DMS153 treated with DMSO at 0.1 percent for 48 hours (cell line): ENCODE data around the gene TPRG1L.

Experiments used
- DNase-seq: peaks from one replicate; lab custom pipeline; 2025; ENCODE audit not compliant: unreplicated experiment; lab: John Stamatoyannopoulos, UW

TPRG1L gene

DNA sequence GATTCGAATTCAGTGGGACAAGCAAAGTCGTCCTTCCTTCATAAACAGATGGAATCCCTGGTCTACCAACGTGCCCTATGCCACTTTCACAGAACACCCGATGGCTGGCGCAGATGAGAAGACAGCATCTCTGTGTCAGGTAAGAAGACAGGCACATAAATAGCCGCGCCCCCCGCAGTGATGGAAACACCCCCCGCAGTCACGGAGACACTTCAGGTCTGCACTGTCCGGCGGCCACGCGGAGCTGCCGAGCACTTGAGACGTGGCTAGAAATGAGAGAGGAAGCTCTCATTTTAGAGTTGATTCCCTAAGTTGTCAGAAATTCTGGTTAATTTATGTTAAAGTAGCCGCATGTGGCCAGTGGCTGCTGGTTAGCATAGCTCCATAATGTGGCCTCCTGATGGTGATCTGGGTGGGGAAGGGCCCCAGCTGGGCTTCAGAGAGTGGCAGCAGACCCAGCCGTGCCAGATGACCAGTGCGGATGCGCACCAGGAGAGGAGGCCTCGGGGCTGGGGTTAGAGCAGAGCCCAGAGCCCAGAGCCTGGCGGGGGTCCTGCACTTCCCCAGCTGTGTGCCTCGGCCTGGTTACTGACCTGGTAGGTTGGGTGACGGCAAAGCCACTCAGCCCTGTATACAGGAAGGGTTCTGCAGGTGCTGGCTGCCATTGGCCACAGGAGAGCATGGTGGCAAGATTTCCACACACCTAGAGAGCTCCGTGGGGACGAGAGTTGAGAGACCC is 2.9 kb downstream of the TPRG1L start:
- no peak for DNase-seq

- DNase-seq, result no peak
Observed at GRCh38 chr1:3628445-3628844, 3.6 kb downstream of the TPRG1L start.

GRCh38 chr1:3629561-3630160 is 4.8 kb downstream of the TPRG1L start:
- no peak for DNase-seq

- DNase-seq, result no peak
Observed at GRCh38 chr1:3630161-3630611, 5.4 kb downstream of the TPRG1L start.

DNA sequence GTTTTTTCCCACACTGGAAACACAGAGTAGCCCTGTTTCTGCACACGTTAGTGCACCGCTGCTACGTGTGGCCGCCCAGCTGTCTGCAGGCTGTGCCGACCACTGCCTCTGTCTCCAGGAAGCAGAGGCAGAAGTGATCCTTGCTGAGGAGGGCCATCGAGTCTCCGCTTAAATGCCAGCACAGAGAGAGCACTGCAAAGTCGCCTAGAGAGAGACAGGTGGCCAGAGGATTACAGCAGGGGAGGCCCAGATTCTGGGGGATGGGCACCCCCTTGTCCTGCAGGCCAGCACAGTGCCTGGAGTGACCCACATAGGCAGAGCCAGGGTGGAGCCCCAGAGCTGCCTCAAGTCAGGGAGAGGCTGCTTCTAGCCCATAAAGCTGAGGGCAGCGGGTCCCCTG is 6.1 kb downstream of the TPRG1L start:
- no peak for DNase-seq

DNA sequence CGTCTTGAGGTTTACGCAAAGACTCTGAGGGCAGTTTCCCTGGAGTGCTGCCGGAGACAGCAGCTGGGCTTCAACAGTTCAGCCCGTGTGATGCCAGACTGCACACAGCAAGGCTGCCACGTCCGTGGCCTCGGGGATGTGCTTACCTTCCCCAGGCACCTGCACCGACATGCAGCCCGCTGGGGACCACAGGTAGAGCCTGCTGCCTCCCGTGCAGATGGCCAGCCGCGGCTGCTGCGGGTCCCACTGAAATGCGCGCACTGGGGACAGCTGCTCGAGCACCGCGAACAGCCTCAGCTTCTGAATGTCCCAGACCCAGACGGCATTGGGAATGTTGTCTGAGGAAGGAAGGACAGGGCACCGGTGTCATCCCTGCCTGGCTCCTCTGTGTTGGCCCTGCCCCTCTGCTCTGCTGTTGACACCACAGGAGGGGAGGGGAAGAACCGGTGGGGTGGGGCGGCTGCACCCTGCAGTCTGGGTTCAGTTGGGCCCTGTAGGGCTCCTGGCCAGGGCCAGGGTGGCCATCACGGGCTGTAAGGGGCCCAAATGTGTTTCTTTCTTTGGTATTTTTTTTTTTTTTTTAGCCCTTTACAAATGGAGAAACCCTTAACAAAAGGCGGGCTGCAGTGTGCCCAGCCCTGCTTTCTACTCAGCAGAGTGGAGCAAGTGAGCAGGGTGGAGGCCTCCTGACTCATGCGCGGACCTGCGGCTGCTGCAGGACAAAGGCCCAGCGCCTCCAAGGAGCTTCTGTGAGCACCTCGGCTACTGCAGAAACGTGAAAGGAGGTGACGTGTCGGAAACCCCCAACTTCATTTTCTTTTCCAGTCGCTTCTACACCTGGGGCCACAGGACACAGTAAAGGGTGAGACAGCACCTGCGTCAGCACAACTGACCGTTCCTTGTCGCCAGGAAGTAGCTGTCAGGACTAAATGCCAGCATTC is 6.8 kb downstream of the TPRG1L start:
- DNase-seq, result no peak

DNA sequence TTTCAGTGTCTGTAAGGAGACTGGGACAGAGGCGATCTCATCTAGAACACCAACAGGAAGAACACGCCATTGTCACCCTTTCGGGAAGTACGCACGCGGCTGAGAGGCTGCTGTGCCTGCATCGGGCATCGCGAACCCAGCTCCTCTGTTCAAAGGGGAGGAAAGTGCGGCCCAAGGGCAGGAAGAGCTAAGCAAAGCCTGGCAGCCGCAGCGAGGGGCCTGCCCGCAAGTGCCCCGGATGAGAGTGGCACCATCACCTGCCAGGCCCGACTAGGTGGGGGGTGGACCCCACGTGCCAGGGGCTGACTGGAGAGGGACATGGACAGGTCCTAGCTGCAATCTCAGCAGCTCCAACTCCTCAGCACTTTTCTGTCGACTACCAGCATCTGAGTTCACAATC is 7.5 kb downstream of the TPRG1L start:
- DNase-seq, result no peak

DNA sequence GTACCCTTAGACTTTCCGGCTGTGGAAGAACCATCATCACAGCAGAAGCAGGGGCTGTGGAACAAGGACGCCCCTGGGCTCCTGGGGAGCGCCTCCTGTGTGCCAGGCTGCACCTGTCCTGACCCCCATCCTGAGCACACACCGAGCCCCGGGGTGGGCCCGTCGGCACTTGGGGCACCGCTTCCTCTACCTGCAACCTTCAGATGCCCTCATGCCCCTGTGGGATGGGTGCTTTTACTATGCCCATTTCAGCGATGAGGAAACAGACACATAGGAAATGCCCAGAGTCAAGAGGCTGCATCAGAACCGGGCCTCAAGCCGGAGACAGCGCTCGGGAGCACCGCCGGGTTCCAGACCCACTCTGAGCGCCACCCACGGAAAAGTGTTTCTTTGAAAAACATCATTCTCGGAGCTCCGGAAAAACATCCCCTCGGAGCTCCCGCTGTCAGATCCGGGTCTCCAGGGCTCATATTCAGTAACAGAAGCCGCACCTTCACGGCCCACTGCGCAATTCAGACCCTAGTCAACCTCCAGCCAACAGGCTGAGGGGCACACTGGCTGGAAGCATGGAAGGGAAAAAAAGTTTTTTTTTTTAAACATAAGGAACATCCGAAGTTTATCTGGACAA is 8.0 kb downstream of the TPRG1L start:
- no peak for DNase-seq

DNA sequence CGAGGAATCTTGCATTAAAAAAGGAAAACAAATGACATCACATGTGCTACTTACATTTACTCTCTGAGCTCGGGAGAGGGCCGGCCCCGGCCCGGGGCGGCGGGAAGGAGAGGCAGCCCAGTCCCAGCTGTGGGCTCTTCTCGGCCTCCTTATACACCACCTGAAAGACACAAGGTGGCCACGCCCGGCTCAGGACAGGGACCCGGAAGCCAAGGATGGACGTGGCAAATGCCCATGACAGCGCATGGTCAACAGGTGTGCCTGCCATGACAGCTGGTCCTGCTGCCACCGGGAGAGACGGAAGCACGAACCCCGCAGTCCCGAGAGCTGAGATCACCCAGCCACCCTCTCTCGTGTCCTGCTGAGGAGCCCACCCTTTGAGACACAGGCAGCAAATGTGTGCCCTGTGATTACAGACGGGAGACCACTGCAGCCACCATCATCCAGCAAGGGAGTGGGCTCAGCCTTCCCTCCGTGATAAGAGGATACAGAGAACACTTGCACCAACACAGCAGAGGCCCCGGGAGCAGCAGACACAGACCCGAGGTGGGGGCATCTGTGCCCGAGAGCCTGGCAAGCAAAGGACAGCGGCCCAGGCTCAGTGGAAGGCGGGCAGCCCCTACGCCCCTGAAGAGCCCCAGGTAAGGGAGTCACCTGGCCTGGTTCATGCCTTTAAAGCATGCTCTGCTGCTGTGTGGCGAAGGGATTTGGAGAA is 8.7 kb downstream of the TPRG1L start:
- no peak for DNase-seq

DNA sequence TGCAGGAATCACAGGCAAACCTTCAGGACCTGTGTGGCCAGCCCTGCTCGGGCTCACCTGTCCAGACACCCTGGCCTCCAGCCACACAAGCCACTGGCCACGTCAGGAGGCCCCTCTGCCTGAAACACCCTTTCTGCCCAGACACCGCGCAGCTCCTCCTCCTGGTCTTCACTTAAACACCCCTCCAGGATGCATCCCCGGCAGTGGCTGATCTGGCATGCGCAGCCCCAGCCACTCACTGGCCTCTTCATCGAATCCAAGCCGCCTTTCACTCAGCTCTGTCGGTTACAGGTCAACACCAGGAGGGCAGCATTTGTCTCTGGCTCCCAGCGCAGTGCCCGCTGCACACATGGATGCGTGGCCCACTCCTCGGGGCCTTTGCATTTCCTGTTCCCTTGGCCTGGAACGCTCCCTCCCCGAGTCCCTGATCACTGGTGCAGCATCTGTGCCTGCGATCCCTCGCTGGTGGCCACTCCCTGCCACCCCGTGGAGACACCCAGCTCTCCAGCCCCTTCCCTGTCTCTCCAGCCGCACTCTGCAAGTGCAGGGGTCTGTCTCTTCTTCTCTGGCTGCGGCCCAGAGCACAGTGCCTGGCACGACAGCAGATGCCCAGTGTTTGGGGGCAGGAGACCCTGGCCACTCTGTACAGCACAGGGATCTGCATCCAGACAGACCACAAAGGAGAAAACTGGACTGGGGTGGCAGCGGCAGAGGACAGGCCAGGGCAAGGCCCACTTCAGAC is 9.4 kb downstream of the TPRG1L start:
- no peak for DNase-seq

GRCh38 chr1:3636080-3636479 is 11.3 kb downstream of the TPRG1L start:
- DNase-seq, result no peak

- no peak for DNase-seq
Observed at GRCh38 chr1:3636531-3636930, 11.7 kb downstream of the TPRG1L start.

DNA sequence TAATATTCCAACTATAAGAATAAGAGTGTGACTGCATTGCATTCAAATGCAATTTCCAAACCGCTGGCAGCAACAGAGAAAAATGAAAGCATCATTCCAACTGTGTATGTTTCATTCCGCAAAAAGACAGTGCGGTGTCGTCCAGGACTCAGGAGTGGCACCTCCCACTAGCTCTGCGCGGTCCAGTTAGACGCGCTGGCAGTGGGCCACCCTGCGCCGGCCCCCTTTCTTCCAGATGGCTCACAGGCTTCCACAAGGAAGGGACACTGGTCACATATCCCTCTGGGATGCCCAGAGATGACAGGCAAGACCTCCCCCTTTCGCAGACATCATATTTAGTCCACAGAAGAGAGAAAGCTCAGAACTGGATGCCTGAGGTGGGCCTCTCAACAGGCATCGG is 13.2 kb downstream of the TPRG1L start:
- DNase-seq, result no peak

- no peak for DNase-seq
Observed at GRCh38 chr1:3638676-3639075, 13.9 kb downstream of the TPRG1L start.

DNA sequence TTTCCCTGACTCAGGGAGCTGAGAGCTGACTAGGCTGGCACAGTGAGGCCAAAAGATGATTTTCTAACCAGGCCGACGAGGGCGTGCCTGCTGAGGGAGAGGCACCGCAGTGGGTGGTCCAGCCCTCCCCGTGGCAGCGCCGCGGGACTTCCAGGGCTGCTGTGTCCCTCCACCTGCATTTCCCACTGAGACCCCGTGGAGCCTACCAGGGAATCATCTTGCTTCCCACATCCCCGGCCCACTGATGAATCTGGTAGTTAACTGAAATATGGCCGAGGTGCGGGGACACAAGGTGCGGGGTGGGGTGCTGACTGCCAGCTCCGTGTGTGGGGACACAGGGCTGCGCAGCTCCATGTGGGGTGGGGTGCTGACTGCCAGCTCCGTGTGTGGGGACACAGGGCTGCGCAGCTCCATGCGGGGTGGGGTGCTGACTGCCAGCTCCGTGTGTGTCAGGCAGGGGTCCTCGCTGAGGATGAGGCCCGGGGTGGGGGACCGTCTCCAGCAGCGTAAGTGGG is 14.6 kb downstream of the TPRG1L start:
- no peak for DNase-seq

DNA sequence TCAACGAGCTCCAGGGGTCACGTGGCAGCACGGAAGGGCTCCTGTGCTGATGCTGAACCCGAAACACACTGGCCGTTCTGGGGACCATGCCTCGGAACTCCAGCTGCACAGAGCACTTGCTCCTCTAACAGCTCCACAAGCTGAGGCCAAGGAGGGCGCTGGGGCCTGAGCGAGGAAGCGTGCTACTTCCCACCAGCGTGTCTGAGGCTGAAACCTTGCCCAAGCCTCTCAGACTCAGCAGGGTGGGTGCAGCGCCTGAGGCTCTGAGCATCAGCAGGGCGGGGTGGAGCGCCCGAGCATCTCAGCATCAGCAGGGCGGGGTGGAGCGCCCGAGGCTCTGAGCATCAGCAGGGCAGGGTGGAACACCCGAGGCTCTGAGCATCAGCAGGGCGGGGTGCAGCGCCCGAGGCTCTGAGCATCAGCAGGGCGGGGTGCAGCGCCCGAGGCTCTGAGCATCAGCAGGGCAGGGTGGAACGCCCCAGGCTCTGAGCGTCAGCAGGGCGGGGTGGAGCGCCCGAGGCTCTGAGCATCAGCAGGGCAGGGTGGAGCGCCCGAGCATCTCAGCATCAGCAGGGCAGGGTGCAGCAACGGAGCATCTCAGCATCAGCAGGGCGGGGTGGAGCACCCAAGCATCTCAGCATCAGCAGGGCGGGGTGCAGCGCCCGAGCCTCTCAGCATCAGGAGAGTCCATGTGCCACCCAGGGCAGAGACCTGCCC is 15.5 kb downstream of the TPRG1L start:
- DNase-seq, result no peak

DNA sequence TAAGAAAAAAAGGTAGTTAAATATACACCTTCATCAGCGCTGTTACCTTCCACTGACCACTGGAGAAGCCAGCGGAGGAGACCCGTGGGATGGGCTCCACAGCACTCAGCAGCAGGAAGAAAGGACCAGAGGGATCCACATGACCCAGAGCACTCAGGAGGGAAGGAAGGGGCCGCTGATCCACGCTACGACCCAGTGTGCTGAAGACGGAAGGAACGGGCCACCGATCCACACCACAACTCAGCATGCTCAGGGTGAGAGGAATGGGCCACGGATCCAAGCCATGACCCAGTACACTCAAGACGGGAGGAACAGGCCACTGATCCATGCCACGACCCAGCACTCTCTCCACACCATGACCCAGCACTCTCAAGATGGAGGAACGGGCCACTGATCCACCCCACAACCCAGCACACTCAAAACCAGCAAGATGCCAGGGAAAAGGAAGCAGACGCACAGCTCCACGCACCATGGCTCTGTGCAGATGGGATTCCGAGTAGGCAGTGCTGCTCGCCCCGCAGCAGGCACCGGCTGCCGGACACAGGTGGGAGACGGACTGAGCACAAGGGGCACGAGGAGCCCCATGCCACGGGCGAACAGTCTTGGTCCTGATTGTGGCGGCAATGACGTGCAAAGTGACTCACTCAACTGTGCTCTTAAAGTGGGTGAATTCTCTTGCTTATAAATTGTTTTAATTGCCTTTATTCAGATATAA is 16.4 kb downstream of the TPRG1L start:
- no peak for DNase-seq

DNA sequence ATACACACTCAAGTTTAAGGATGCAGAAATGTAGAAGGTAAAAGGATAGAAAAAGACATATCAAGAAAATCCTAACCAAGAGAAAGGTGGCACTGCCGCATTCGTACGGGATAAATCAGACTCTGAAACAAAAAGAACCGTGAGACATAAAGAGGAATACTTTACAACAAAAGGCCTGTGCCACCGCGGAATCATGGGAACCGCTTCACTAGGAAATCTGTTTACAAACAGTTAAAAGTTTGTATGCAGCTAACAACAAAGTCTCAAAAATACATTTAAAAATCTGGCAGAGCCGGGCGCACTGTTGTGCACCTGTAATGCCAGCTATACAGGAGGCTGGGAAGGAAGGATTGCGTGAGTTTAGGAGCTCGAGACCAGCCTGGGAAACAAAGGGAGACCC is 17.0 kb downstream of the TPRG1L start:
- no peak for DNase-seq
